ENCODE data around the gene ESYT2. TPM values are rescaled to one million over a fixed set of nuclear protein-coding genes. Genes with fewer than 3 reads are reported as not detected.

The ESYT2 gene
- total RNA-seq, 1 experiment from 2014 or later, result 59.4 TPM

- no peak for DNase-seq
- Mint-ChIP-seq H3K27me3 (ENCODE audit: insufficient read depth, unreplicated experiment) (no peaks in the 10 kb centered on the region), H3K4me1 (ENCODE audit: low read depth, unreplicated experiment) (peaks cover 78% of the 10 kb centered on the region), H3K36me3 (ENCODE audit: insufficient read depth, unreplicated experiment) (peaks cover 35% of the 10 kb centered on the region), H3K27ac (ENCODE audit: unreplicated experiment) (peak overlapping the region; percentile 94), H3K9me3 (ENCODE audit: unreplicated experiment) (no peaks in the 10 kb centered on the region), H3K4me3 (ENCODE audit: unreplicated experiment) (peak overlapping the region; percentile 13)
- Histone ChIP-seq H3K27me3 (replicated peaks; ENCODE audit: control insufficient read depth, insufficient read depth, low read length) (no peaks in the 10 kb centered on the region), H3K9me3 (no peaks in the 10 kb centered on the region), H3K4me3 (ENCODE audit: low read depth, low read length) (no peak overlapping the region), H3K4me1 (peaks cover 65% of the 10 kb centered on the region), H3K36me3 (ENCODE audit: control insufficient read depth, insufficient read depth, low read length) (no peaks in the 10 kb centered on the region)
- intact Hi-C loops (cut with micrococcal nuclease; ENCODE audit: unreplicated experiment), result loop anchor here (5.0 kb wide), 2 partner anchors 33 to 113 kb away; partner anchors contain the start of gene NCAPG2
- TF ChIP-seq, protein P1, sequence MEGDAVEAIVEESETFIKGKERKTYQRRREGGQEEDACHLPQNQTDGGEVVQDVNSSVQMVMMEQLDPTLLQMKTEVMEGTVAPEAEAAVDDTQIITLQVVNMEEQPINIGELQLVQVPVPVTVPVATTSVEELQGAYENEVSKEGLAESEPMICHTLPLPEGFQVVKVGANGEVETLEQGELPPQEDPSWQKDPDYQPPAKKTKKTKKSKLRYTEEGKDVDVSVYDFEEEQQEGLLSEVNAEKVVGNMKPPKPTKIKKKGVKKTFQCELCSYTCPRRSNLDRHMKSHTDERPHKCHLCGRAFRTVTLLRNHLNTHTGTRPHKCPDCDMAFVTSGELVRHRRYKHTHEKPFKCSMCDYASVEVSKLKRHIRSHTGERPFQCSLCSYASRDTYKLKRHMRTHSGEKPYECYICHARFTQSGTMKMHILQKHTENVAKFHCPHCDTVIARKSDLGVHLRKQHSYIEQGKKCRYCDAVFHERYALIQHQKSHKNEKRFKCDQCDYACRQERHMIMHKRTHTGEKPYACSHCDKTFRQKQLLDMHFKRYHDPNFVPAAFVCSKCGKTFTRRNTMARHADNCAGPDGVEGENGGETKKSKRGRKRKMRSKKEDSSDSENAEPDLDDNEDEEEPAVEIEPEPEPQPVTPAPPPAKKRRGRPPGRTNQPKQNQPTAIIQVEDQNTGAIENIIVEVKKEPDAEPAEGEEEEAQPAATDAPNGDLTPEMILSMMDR (IDR thresholded peaks at IDR 0.05; ENCODE audit: insufficient read depth in 1 of 2, low read depth in 1 of 2, low read length in 1 of 2, severe bottlenecking in 1 of 2, unreplicated experiment in 1 of 2), result no peak
- POLR2A ChIA-PET, result no interaction called here
- CTCF ChIA-PET, result interaction anchor here (0.9 kb wide), 1 partner anchor 32 kb away, joined by 3 read pairs; no protein-coding TSS in a partner anchor
- no TSS peak for BruUV-seq (replicated peaks)
These were observed 14.1 kb downstream of the ESYT2 start for GRCh38 chr7:158815083-158815799.

DNA sequence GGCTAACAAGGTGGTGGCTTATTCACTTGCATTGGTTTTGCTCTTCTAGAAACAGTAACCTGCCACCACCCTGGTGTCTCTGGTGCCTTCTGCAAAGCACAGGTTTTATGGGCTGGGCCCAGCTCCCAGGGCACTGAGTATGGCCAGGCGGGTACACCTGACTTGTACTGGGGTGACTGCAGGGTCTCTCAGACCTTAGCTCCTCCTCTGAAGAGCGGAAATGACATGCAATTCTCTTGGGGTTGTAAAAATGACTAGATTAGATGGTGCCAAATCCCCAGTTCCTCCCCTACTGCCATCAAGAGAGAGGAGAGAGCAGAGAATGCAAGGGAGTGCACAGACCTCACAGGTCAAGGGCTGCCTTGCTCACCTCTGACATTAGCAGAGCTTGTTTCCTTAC, 14.7 kb downstream of the ESYT2 start:
- Histone ChIP-seq H3K27me3 (replicated peaks; ENCODE audit: control insufficient read depth, insufficient read depth, low read length) (no peaks in the 10 kb centered on the region), H3K36me3 (ENCODE audit: control insufficient read depth, insufficient read depth, low read length) (no peaks in the 10 kb centered on the region), H3K4me3 (ENCODE audit: low read depth, low read length) (no peak overlapping the region), H3K4me1 (peaks cover 59% of the 10 kb centered on the region), H3K9me3 (no peaks in the 10 kb centered on the region)
- no peak for DNase-seq
- peak overlapping the region; percentile 94 for H3K27ac Mint-ChIP-seq (ENCODE audit: unreplicated experiment)
- CTCF ChIA-PET, result interaction anchor here (0.9 kb wide), 1 partner anchor 32 kb away, joined by 3 read pairs; no protein-coding TSS in a partner anchor
- TF ChIP-seq, protein P1 (IDR thresholded peaks at IDR 0.05; ENCODE audit: insufficient read depth in 1 of 2, low read depth in 1 of 2, low read length in 1 of 2, severe bottlenecking in 1 of 2, unreplicated experiment in 1 of 2), result no peak
- intact Hi-C loops (cut with micrococcal nuclease; ENCODE audit: unreplicated experiment), result loop anchor here (5.0 kb wide), 2 partner anchors 32 to 112 kb away; partner anchors contain the start of gene NCAPG2
- POLR2A ChIA-PET, result no interaction called here
- peaks cover 75% of the 10 kb centered on the region for H3K4me1 Mint-ChIP-seq (ENCODE audit: low read depth, unreplicated experiment)
- H3K4me3 Mint-ChIP-seq (ENCODE audit: unreplicated experiment), result peak overlapping the region; percentile 13
- peaks cover 39% of the 10 kb centered on the region for H3K36me3 Mint-ChIP-seq (ENCODE audit: insufficient read depth, unreplicated experiment)
- no peaks in the 10 kb centered on the region for H3K27me3 Mint-ChIP-seq (ENCODE audit: insufficient read depth, unreplicated experiment)
- no TSS peak for BruUV-seq (replicated peaks)
- no peaks in the 10 kb centered on the region for H3K9me3 Mint-ChIP-seq (ENCODE audit: unreplicated experiment)

GRCh38 chr7:158812684-158813083, 16.6 kb downstream of the ESYT2 start:
- TF ChIP-seq, protein P1 (IDR thresholded peaks at IDR 0.05; ENCODE audit: insufficient read depth in 1 of 2, low read depth in 1 of 2, low read length in 1 of 2, severe bottlenecking in 1 of 2, unreplicated experiment in 1 of 2), result no peak
- Histone ChIP-seq H3K4me3 (ENCODE audit: low read depth, low read length) (no peak overlapping the region), H3K27me3 (replicated peaks; ENCODE audit: control insufficient read depth, insufficient read depth, low read length) (no peaks in the 10 kb centered on the region), H3K36me3 (ENCODE audit: control insufficient read depth, insufficient read depth, low read length) (peaks cover 1% of the 10 kb centered on the region; the same call in 1 of the 2 replicates), H3K9me3 (no peaks in the 10 kb centered on the region), H3K4me1 (peaks cover 48% of the 10 kb centered on the region)
- Mint-ChIP-seq H3K4me3 (ENCODE audit: unreplicated experiment) (no peak overlapping the region), H3K9me3 (ENCODE audit: unreplicated experiment) (no peaks in the 10 kb centered on the region), H3K27me3 (ENCODE audit: insufficient read depth, unreplicated experiment) (no peaks in the 10 kb centered on the region), H3K27ac (ENCODE audit: unreplicated experiment) (no peak overlapping the region), H3K36me3 (ENCODE audit: insufficient read depth, unreplicated experiment) (peaks cover 50% of the 10 kb centered on the region), H3K4me1 (ENCODE audit: low read depth, unreplicated experiment) (peaks cover 56% of the 10 kb centered on the region)
- intact Hi-C loops (cut with micrococcal nuclease; ENCODE audit: unreplicated experiment), result no loop called here
- CTCF ChIA-PET, result no interaction called here
- no peak for DNase-seq
- POLR2A ChIA-PET, result no interaction called here
- BruUV-seq (replicated peaks), result no TSS peak

All from Caco-2 (cell line).